ENCODE measurements around the gene PLAGL2.

PLAGL2 gene

GRCh38 chr20:32229251-32229747 is 21.8 kb upstream of the PLAGL2 start:
- no peak for DNase-seq

- DNase-seq, result no peak
These were observed 20.5 kb upstream of the PLAGL2 start for GRCh38 chr20:32227744-32228688.

- DNase-seq, result no peak
These were observed 19.8 kb upstream of the PLAGL2 start for GRCh38 chr20:32227306-32227705.

GRCh38 chr20:32226391-32226790 is 18.8 kb upstream of the PLAGL2 start:
- DNase-seq, result no peak

- no peak for DNase-seq
These were observed 16.9 kb upstream of the PLAGL2 start for GRCh38 chr20:32224463-32224862.

GRCh38 chr20:32218156-32218900 is 10.8 kb upstream of the PLAGL2 start:
- no peak for DNase-seq

GRCh38 chr20:32216179-32217142 is 8.9 kb upstream of the PLAGL2 start:
- DNase-seq, result no peak

DNA sequence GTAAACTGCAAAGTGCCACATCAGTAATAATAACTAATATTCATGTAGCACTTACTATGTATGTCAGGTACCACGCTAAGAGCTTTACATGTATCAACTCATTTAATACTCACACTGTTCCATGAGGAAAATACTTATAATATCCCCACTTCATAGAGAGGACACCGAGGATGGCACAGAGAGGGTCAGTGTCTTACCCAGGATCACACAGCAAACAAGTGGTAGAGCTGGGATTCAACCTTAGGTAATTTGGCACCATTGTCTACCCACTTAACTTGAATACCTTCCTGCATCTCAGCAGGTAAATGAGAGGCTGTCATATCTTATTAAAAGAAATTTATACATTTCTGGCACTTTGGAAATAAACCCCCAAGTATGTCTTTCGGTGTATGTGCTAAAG is 8.2 kb upstream of the PLAGL2 start:
- no peak for DNase-seq

DNA sequence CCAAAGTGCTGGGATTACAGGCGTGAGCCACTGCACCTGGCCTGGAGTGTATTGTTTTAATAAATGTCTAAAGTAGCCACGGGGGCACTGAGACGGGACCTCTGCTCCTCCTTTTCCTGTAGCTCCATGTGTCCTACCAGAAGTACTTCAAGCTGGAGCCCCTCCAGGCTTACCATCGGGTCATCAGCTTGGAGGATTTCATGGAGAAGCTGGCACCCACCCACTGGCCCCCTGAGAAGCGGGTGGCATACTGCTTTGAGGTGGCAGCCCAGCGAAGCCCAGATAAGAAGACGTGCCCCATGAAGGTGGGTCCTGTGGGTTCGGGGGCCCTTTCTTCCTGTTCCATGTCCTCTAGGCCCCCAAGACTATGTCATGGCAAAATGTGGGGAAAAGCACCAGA is 7.6 kb upstream of the PLAGL2 start:
- no peak for DNase-seq

DNA sequence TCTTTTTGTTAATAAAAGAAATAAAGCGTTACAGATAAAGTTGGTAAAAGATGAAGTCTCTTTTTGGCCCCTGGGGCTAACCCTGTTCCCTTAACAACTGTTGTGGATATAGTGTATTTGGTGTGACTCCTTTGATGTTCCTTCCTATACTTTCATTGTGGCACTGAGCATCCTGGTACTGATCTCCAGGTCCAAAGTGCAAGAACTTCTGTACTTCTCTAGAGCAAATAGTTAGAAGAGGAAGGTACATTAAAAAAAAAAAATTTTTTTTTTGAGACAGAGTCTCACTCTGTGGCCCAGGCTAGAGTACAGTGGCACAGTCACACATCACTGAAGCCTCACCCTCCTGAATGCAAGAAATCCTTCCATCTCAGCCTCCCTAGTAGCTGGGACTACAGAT is 6.3 kb upstream of the PLAGL2 start:
- DNase-seq, result no peak

DNA sequence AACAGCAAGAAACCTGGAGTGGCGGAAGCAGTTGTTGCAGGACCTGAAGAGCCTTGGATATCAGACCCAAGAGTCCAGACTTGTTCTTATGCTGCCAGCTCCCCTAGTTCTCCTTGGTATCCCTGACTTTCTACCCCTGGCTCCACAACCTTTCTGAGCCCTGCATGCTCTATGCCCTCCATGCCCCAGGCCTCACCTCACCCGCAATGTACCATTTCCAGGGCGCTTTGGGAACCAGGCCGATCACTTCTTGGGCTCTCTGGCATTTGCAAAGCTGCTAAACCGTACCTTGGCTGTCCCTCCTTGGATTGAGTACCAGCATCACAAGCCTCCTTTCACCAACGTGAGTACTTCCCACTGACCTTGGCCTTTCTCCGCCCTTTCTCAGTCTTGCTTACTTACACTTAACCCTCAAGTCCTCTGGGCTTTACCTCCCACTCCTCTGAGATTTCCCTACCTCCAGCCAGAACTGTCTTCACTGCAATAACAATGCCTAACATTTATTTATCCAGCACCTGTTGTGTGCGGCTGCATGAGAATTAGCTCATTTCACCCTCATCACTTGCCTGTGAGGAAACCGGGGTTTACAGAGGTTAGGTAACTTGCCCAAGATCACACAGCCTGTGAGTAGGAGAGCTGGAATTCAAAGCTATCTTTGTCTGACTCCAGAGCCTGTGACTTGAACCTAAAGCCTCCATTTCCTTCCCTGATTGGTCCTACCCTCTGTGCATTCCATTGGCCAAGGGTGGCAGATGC is 2.5 kb upstream of the PLAGL2 start:
- DNase-seq, result no peak

DNA sequence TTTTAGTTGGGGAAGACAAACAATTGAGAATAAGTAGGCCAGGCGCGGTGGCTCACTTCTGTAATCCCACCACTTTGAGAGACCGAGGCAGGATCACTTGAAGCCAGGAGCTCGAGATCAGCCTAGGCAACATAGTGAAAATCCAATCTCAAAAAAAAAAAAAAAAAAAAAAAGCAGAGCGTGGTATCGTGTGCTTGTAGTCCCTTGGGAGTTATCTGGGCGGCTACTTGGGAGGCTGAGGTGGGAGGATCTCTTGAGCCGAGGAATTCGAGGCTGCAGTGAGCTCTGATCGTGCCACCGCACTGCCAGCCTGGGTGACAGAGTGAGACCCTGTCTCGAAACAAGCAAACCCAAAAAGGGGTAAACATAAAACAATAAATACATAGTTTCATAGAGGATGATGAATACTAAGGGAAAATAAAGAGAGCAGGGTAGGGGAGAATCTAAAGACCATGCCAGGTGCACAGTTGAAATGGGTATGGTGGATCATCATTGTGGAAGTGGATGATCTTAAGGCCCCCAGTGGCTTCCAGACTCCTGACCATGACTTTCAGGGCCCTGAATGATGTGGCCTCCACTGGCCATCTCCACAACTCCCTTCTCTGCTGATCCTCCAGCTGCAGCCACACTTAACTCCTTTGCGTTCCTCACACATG is 1.1 kb upstream of the PLAGL2 start:
- DNase-seq, result no peak

DNA sequence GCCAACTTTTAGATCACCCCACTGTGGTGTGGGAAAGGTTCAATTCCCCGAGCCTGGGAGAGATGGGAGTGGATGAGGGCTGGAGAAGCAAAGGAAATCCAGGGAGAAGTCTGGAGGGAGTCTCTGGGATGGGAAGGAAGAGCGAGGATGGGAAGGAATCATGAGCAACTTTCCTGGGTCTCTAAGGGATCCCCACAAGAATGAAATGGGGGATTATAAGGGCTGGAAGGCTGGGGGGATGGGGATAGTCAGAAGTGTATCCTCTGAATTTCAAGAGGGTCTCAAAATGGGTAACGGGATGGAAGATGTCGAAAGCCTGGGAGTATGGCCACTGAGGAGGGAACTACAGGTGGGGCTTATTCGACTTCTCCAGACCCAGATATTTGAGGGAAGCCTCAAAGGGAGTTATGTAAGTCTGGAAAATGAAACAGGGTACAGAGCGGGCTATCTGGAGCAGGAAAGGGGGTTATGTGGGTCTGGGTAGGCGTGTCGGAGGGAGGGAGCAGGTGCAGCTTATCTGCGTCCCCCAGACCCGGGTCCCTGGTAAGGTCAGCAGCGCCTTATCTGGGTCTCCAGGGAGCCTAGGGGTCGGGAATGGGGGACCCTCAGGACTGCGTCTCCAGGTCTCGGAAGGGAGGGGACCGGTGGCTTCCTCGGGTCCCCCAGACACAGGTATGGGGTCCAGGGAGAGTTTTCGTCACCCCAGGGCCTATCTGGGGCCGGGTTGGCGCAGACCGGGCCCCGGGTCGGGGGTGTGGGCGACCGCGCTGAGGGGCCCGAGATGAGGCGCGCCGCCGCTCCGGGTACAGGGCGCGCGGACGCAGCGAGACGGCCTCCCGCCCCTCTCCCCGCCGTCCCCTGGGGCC is 550 bp downstream of the PLAGL2 start:
- DNase-seq, result peak in 1 of 3 experiments; percentile 56

GRCh38 chr20:32205843-32206759 is 1.4 kb downstream of the PLAGL2 start:
- no peak for DNase-seq

DNA sequence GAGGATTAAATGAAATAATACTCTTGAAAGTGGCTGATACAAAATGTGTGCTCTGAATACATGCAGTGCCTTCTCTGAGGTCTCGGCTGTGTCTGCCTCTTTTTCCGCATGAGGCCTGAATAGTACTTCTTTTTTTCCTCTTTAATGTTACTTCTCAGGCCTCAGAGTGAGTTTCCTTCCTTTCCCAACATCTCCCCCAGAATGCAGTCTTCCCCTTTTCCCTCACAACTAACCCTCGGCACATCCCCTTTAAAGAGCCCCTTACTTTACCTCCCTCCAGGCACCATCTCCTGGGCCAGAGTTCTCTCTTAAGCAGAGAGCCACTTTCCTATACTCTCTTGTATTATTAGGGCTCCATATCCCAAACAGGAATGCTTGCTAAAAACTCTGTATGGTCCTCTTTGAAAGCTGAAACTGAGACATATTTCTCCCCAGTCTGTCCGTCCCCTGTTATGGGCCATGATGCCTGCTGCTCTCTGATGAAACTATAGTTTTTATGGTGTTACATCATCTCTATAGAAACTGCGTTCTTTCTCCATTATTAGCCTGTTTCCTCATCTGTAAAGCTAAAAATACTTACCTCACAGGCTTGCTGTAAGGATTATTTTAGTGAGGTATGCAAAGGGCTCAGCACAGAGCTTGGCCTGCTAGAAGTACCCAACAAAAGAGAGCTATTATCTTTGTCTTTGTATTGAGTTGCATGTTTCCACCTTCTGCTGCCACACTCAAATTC is 2.3 kb downstream of the PLAGL2 start:
- no peak for DNase-seq

DNA sequence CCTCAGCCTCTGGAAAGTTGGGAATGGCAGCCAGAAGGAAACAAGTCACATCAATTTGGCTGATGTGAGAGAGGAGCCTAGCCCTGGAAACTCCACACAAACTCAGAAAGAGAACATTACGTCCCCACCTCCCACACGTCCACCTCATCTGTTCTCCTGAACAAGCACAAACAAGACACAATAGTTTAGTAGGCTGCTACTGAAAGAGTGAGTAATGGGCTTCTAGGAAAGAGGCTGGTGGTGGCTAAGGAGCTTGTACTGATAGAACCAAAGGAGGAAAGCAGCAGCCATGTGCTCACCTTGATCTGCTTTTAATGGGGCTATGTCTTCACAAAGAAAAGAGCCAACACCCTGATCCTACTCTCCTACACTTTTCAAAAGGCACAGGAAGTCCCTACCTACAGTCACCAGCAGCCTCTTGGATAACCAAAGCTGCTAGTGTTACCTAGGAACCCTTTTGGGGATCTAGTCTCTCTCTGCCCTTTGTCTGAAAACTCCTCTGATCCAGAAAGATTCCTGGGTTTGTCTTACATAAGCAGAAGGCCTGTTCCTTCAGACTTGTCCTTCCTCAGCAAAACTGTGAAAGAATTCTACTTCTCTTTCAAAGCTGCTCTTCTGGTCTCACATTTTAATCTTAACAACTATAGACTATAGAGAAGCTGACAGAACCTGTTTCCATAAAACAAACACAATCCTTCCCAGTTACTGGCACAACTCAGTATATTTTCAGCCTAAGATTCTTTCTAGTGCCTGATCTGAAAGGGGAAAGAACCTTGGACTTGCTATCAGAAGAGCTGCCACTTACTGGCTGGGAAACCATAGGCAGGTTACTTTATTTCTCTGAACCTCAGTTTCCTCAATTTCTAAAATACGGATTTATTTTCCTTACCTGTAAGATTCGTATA is 3.1 kb downstream of the PLAGL2 start:
- no peak for DNase-seq
